HepG2 (cell line): ENCODE results near the gene ZFAND3. TPM values are rescaled to one million over a fixed set of nuclear protein-coding genes. Genes with fewer than 3 reads are reported as not detected.

Experiments
- ATAC-seq: fragments of 200-7000 bp; cut with Tn5 transposase; 3 replicates; pipeline ENCODE4 v1.9.1; 2020; ENCODE audit warnings: mild to moderate bottlenecking, moderate library complexity
- BruUV-seq: library from RNA; stranded (reverse); fragments of 400-500 nt; replicated peaks from 2 replicates; lab custom pipeline; 2021; lab: Mats Ljungman, UMichigan
- CTCF ChIA-PET: fragments of 300-600 bp; formaldehyde crosslinking; extraction: SDS; loops from one replicate; lab custom pipeline; 2021; ENCODE audit warnings: low total read pairs, inconsistent platforms, low intra/inter-chr PET ratio; lab: Yijun Ruan, JAX
- POLR2A ChIA-PET: fragments of 350-600 bp; sonication (Branson Sonifier 250); formaldehyde crosslinking; loops from one replicate; lab custom pipeline; 2020; ENCODE audit warnings: antibody characterized with exemption, inconsistent platforms; lab: Yijun Ruan, JAX
- DNase-seq: peaks from one replicate; pipeline ENCODE4 v3.0.0-alpha.2; 2015; ENCODE audit warnings: low spot score
- FAIRE-seq: peaks from 3 replicates; lab custom pipeline; 2011; peaks lifted over from hg19 to GRCh38; lab: Jason Lieb, UNC
- H2AFZ ChIP-seq: one replicate; pipeline ENCODE4 v1.6.1; 2011; ENCODE audit warnings: low read length, inconsistent platforms
- H3K27ac ChIP-seq: fragments of 300-600 bp; 3 replicates; pipeline ENCODE4 v1.8.0; 2011; ENCODE audit warnings: mixed run types, mild to moderate bottlenecking, mixed read lengths, low read length, inconsistent platforms; ENCODE audit not compliant: insufficient read depth; ENCODE audit errors: extremely low read length
- H3K27me3 ChIP-seq, 2 experiments: fragments of 200-600 bp in 1 of 2; 2 replicates in 1 of 2; 3 replicates in 1 of 2; pipeline versions ENCODE4 v1.6.0 to v1.8.0; 2011; ENCODE audit warnings: low read length in 2 of 2, mild to moderate bottlenecking in 2 of 2, moderate library complexity in 2 of 2, inconsistent platforms in 1 of 2; ENCODE audit not compliant: insufficient read depth in 2 of 2, control insufficient read depth in 1 of 2
- H3K36me3 ChIP-seq, 2 experiments: fragments of 200-600 bp in 1 of 2; replicated peaks in 1 of 2; 2 replicates in 1 of 2; 3 replicates in 1 of 2; pipeline versions ENCODE4 v1.5.1 to v1.8.0; 2011; ENCODE audit warnings: low read length in 2 of 2, inconsistent platforms in 1 of 2; ENCODE audit not compliant: insufficient read depth in 2 of 2, control insufficient read depth in 1 of 2
- H3K4me1 ChIP-seq: 2 replicates; pipeline ENCODE4 v1.5.1; 2012; ENCODE audit warnings: low read length, inconsistent platforms; ENCODE audit not compliant: insufficient read depth
- H3K4me2 ChIP-seq: 2 replicates; pipeline ENCODE4 v1.6.0; 2011; ENCODE audit warnings: low read depth, low read length, inconsistent platforms
- H3K4me3 ChIP-seq, 3 experiments: fragments of 200-600 bp in 1 of 3; sonication (generic), shearing (Covaris generic) in 1 of 3; replicated peaks in 1 of 3; 2 replicates each; pipeline ENCODE4 v1.5.1; 2011 to 2016; ENCODE audit warnings: low read length in 3 of 3, inconsistent platforms in 2 of 3, low read depth in 2 of 3, mild to moderate bottlenecking in 2 of 3, control low read depth in 1 of 3, mixed read lengths in 1 of 3; ENCODE audit not compliant: insufficient read depth in 1 of 3
- H3K79me2 ChIP-seq: one replicate; pipeline ENCODE4 v1.6.1; 2011; ENCODE audit warnings: low read length, inconsistent platforms; ENCODE audit not compliant: insufficient read depth
- H3K9ac ChIP-seq: 2 replicates; pipeline ENCODE4 v1.6.0; 2011; ENCODE audit warnings: mild to moderate bottlenecking, low read depth, low read length, inconsistent platforms; ENCODE audit not compliant: insufficient read depth
- H3K9me3 ChIP-seq: 2 replicates; pipeline ENCODE4 v1.5.1; 2012; ENCODE audit warnings: mild to moderate bottlenecking, low read length
- H4K20me1 ChIP-seq: 2 replicates; pipeline ENCODE4 v1.6.0; 2011; ENCODE audit warnings: inconsistent platforms, mild to moderate bottlenecking, low read length, moderate library complexity; ENCODE audit not compliant: insufficient read depth
- CSRNP1 ChIP-seq: sonication (generic); formaldehyde crosslinking; IDR thresholded peaks from 2 replicates; pipeline ENCODE4 v1.8.1; 2023; ENCODE audit warnings: mild to moderate bottlenecking, missing genetic modification reagents
- GFI1 ChIP-seq: sonication (generic); formaldehyde crosslinking; IDR thresholded peaks from 2 replicates; pipeline ENCODE4 v1.5.0; 2020; ENCODE audit warnings: missing genetic modification reagents, mild to moderate bottlenecking, borderline replicate concordance
- RAD21 ChIP-seq: fragments of 450-650 bp; formaldehyde crosslinking; IDR thresholded peaks from 2 replicates; pipeline ENCODE4 v1.5.0; 2020; ENCODE audit warnings: mild to moderate bottlenecking
- RBM22 ChIP-seq: fragments of 200-400 bp; formaldehyde crosslinking; optimal IDR thresholded peaks from 2 replicates; pipeline ENCODE3; 2017; ENCODE audit warnings: mild to moderate bottlenecking, low read length, moderate library complexity
- SRY ChIP-seq: sonication (generic); formaldehyde crosslinking; IDR thresholded peaks from 2 replicates; pipeline ENCODE4 v1.8.0; 2022; ENCODE audit warnings: mild to moderate bottlenecking, missing genetic modification reagents
- ZFP62 ChIP-seq: sonication (generic); formaldehyde crosslinking; IDR thresholded peaks from 2 replicates; pipeline ENCODE4 v1.4.0; 2020; ENCODE audit warnings: missing genetic modification reagents
- ZNF446 ChIP-seq: sonication (generic); formaldehyde crosslinking; IDR thresholded peaks from 2 replicates; pipeline ENCODE4 v1.5.0; 2020; ENCODE audit warnings: mild to moderate bottlenecking, missing genetic modification reagents
- ZNF790 ChIP-seq: sonication (generic); formaldehyde crosslinking; IDR thresholded peaks from 2 replicates; pipeline ENCODE4 v1.8.0; 2022; ENCODE audit warnings: missing genetic modification reagents, mild to moderate bottlenecking, borderline replicate concordance
- WGBS: methylation state at CpG from one replicate; pipeline ENCODE4 v1.1.6; 2017; ENCODE audit warnings: low lambda C conversion rate; 5-methylcytosine and 5-hydroxymethylcytosine counted together
- in situ Hi-C: cut with HindIII; loops from 2 replicates; pipeline ENCODE4 v1.10.0; 2017; ENCODE audit warnings: low pct_unique_long_range_greater_than_20kb; ENCODE audit not compliant: extremely low pct_ligation_motif_present
- intact Hi-C: fragments of 100-400 bp; cut with micrococcal nuclease; formaldehyde crosslinking; loops from one replicate; pipeline ENCODE4 v1.10.0; 2022; ENCODE audit not compliant: unreplicated experiment
- polyA plus RNA-seq, 8 experiments: library from polyadenylated mRNA; depleted of rRNA in 3 of 8; stranded (reverse) in 7 of 8; unstranded in 1 of 8; fragments of >200 nt; fragmentation: Illumina TruSeq in 4 of 8; extraction: Trizol in 4 of 8; gene quantifications; 2 replicates each; pipeline versions ENCODE4 v1.2.1 to v1.2.3, GENCODE V29; 2011 to 2016; ENCODE audit warnings: low read depth in 4 of 8, missing spikeins in 1 of 8, mixed read lengths in 1 of 8; ENCODE audit not compliant: insufficient read depth in 1 of 8
- total RNA-seq, 5 experiments: library from RNA; depleted of rRNA; stranded (reverse); fragments of >200 nt; fragmentation: Illumina TruSeq; extraction: Trizol; gene quantifications; 2 replicates each; pipeline ENCODE4 v1.2.3, GENCODE V29; 2016; ENCODE audit warnings: low read depth in 1 of 5

The ZFAND3 gene
- total and polyA plus RNA-seq, 2 of the 13 experiments (the other 11 are each of a cell fraction or from before 2014, with no cell fraction given): 16.4 to 17.1 TPM

- no peak for TF ChIP-seq CSRNP1 (CRISPR knock-in tag)
- TF ChIP-seq SRY (CRISPR knock-in tag): no peak
- no peak for TF ChIP-seq ZNF790 (CRISPR knock-in tag)
- no peak for TF ChIP-seq ZFP62 (CRISPR knock-in tag)
Observed at GRCh38 chr6:38068854-38069590, 249.5 kb downstream of the ZFAND3 start (continued).

DNA sequence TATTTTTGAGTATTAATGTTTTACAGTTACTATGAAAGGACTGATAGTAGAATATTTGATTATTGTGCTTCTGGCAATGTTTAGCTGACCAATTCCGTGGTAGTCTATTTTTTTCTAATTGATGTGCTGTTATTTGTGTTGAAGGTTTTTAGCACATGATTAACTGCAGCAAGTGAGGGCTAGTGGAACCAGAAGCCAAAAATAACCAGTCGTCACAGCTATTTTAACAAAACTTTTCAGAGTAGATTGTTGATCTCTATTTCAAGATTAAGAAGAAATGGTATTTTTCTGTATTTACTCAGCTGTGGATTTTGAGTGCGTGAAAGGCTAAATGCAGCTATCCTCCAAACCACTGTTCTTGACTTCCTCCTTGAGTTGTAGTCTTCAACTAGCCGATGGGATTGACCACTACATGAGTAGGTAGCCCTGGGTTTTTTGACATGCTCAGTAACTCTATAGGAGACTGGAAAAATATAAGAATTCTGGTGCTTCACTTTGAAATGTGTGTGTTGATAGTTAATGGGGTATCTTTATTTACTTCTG lies 258.0 kb downstream of the ZFAND3 start:
- BruUV-seq: no TSS peak
- POLR2A ChIA-PET: no interaction called here
- ATAC-seq (no peak), FAIRE-seq (no peak), DNase-seq (no peak)
- intact Hi-C loops (no loop called here), in situ Hi-C loops (no loop called here)
- H4K20me1 ChIP-seq: no peaks in the 10 kb centered on the region
- H3K9me3 ChIP-seq: no peaks in the 10 kb centered on the region
- H3K9ac ChIP-seq: no peak overlapping the region
- H3K27me3 ChIP-seq: no peaks in the 10 kb centered on the region
- H3K79me2 ChIP-seq: no peaks in the 10 kb centered on the region
- H3K4me3 ChIP-seq: no peak overlapping the region
- H2AFZ ChIP-seq: no peak overlapping the region
- peaks cover 0 to 3% of the 10 kb centered on the region in 2 experiments; a peak in 2 of 5 replicates for H3K36me3 ChIP-seq
- no peak overlapping the region for H3K4me2 ChIP-seq
- 98% methylated on average over 4 of the region's 4 CpGs for WGBS
- CTCF ChIA-PET: no interaction called here
- H3K27ac ChIP-seq: no peak overlapping the region
- peaks cover 25% of the 10 kb centered on the region for H3K4me1 ChIP-seq
- peak; percentile 46 for TF ChIP-seq RBM22
- TF ChIP-seq RAD21 (CRISPR knock-in tag): no peak
- no peak for TF ChIP-seq ZNF446 (CRISPR knock-in tag)
- no peak for TF ChIP-seq GFI1 (CRISPR knock-in tag)
